Measurements from ENCODE around the gene GRPEL2.

The GRPEL2 gene

GRCh38 chr5:149319174-149319573 lies 26.1 kb upstream of the GRPEL2 start:
- no peak for DNase-seq (ENCODE audit: low read depth)

- DNase-seq (ENCODE audit: low read depth), result peak; percentile 89
Measured at GRCh38 chr5:149320791-149321330, 24.4 kb upstream of the GRPEL2 start.

GRCh38 chr5:149322518-149322917 lies 22.8 kb upstream of the GRPEL2 start:
- no peak for DNase-seq (ENCODE audit: low read depth)

GRCh38 chr5:149323210-149323609 lies 22.1 kb upstream of the GRPEL2 start:
- DNase-seq (ENCODE audit: low read depth), result no peak

- DNase-seq (ENCODE audit: low read depth), result no peak
Measured at GRCh38 chr5:149323621-149324205, 21.6 kb upstream of the GRPEL2 start.

GRCh38 chr5:149324641-149325040 lies 20.7 kb upstream of the GRPEL2 start:
- peak; percentile 6 for DNase-seq (ENCODE audit: low read depth)

- DNase-seq (ENCODE audit: low read depth), result no peak
Measured at GRCh38 chr5:149325166-149325735, 20.0 kb upstream of the GRPEL2 start.

- no peak for DNase-seq (ENCODE audit: low read depth)
Measured at GRCh38 chr5:149325894-149326293, 19.4 kb upstream of the GRPEL2 start.

GRCh38 chr5:149326611-149327010 lies 18.7 kb upstream of the GRPEL2 start:
- no peak for DNase-seq (ENCODE audit: low read depth)

GRCh38 chr5:149328177-149328576 lies 17.1 kb upstream of the GRPEL2 start:
- DNase-seq (ENCODE audit: low read depth), result no peak

GRCh38 chr5:149333711-149334443 lies 11.4 kb upstream of the GRPEL2 start:
- DNase-seq (ENCODE audit: low read depth), result peak; percentile 73

- no peak for DNase-seq (ENCODE audit: low read depth)
Measured at GRCh38 chr5:149337736-149338135, 7.6 kb upstream of the GRPEL2 start.

GRCh38 chr5:149338364-149338763 lies 6.9 kb upstream of the GRPEL2 start:
- no peak for DNase-seq (ENCODE audit: low read depth)

- DNase-seq (ENCODE audit: low read depth), result no peak
Measured at GRCh38 chr5:149340920-149341319, 4.4 kb upstream of the GRPEL2 start.

- DNase-seq (ENCODE audit: low read depth), result no peak
Measured at GRCh38 chr5:149341876-149342275, 3.4 kb upstream of the GRPEL2 start.

GRCh38 chr5:149344151-149344550 lies 1.1 kb upstream of the GRPEL2 start:
- no peak for DNase-seq (ENCODE audit: low read depth)

GRCh38 chr5:149345892-149346222 lies 558 bp downstream of the GRPEL2 start:
- peak; percentile 43 for DNase-seq (ENCODE audit: low read depth)

- no peak for DNase-seq (ENCODE audit: low read depth)
Measured at GRCh38 chr5:149348518-149348917, 3.2 kb downstream of the GRPEL2 start.

- DNase-seq (ENCODE audit: low read depth), result no peak
Measured at GRCh38 chr5:149349382-149349781, 4.1 kb downstream of the GRPEL2 start.

GRCh38 chr5:149352169-149352568 lies 6.9 kb downstream of the GRPEL2 start:
- DNase-seq (ENCODE audit: low read depth), result no peak

GRCh38 chr5:149353911-149354310 lies 8.6 kb downstream of the GRPEL2 start:
- DNase-seq (ENCODE audit: low read depth), result no peak

- no peak for DNase-seq (ENCODE audit: low read depth)
Measured at GRCh38 chr5:149355688-149356087, 10.4 kb downstream of the GRPEL2 start.

- no peak for DNase-seq (ENCODE audit: low read depth)
Measured at GRCh38 chr5:149356391-149356790, 11.1 kb downstream of the GRPEL2 start.

Measured in fibroblast of gingiva (primary cell).